ENCODE measurements around the gene MORC3. TPM values are rescaled to one million over a fixed set of nuclear protein-coding genes. Genes with fewer than 3 reads are reported as not detected.
A peak's percentile ranks its signal among the peaks of the same experiment; 100 is the strongest.

The MORC3 gene
- total and polyA plus RNA-seq, 9 of the 15 experiments (the other 6 are each of a cell fraction or from before 2014, with no cell fraction given), result 12.7 to 53.7 (median 36.0) TPM

- TF ChIP-seq AFF4 (CRISPR knock-in tag; IDR thresholded peaks at IDR 0.05) (no peak), SFPQ (IDR thresholded peaks at IDR 0.05; ENCODE audit: low read depth, low read length) (no peak), STAT5B (CRISPR knock-in tag; IDR thresholded peaks at IDR 0.05) (no peak), KLF10 (CRISPR knock-in tag; IDR thresholded peaks at IDR 0.05) (no peak), TEAD1 (CRISPR knock-in tag; IDR thresholded peaks at IDR 0.05) (peak in 1 of 2 experiments; percentile 63; a peak in 2 of 4 replicates), PHF20 (IDR thresholded peaks at IDR 0.05; ENCODE audit: partially characterized antibody) (peak; percentile 31), PATZ1 (CRISPR knock-in tag; IDR thresholded peaks at IDR 0.05; ENCODE audit: borderline replicate concordance) (no peak), SRSF7 (optimal IDR thresholded peaks at IDR 0.05; ENCODE audit: low read depth, low read length) (no peak), FOXJ3 (CRISPR knock-in tag; IDR thresholded peaks at IDR 0.05) (no peak), HNRNPH1 (optimal IDR thresholded peaks at IDR 0.05; ENCODE audit: low read depth, low read length) (no peak), ZNF512 (tag; IDR thresholded peaks at IDR 0.05) (no peak), HMGXB4 (CRISPR knock-in tag; IDR thresholded peaks at IDR 0.05) (no peak; the same call in 1 of the 2 replicates), TFAM (CRISPR knock-in tag; conservative IDR thresholded peaks at IDR 0.05) (no peak)
Observed at GRCh38 chr21:36319767-36320420, at the start of gene MORC3 (continued).
